ENCODE data around the gene HRAS. TPM values are rescaled to one million over a fixed set of nuclear protein-coding genes. Genes with fewer than 3 reads are reported as not detected.

Gene HRAS
- total and polyA plus RNA-seq, 10 of the 15 experiments (the other 5 are each of a cell fraction or from before 2014, with no cell fraction given) = 2.8 to 72.4 (median 31.7) TPM

- TF ChIP-seq FOS (IDR thresholded peaks at IDR 0.05; ENCODE audit: borderline replicate concordance, extremely low read depth, insufficient read length) = no peak
- peak; percentile 98 for TF ChIP-seq NR2C1 (IDR thresholded peaks at IDR 0.05)
- TF ChIP-seq SUPT20H (IDR thresholded peaks at IDR 0.05; ENCODE audit: borderline replicate concordance, control insufficient read depth, low read depth, low read length) = no peak
- no peak for TF ChIP-seq NRF1 (conservative IDR thresholded peaks at IDR 0.05; ENCODE audit: low read depth, low read length)
- peak; percentile 60 for TF ChIP-seq CREB1 (IDR thresholded peaks at IDR 0.05; ENCODE audit: low read depth)
- TF ChIP-seq BHLHE40 (IDR thresholded peaks at IDR 0.05; ENCODE audit: borderline replicate concordance in 1 of 2, low read depth in 2 of 2, low read length in 1 of 2) = peak; percentile 99
- TF ChIP-seq NKRF (conservative IDR thresholded peaks at IDR 0.05) = peak; percentile 91
- TF ChIP-seq MLLT1 (IDR thresholded peaks at IDR 0.05) = peak; percentile 95
- no peak for TF ChIP-seq NFYA (IDR thresholded peaks at IDR 0.05; ENCODE audit: borderline replicate concordance, low read depth, low read length)
- no peak for TF ChIP-seq IRF5 (IDR thresholded peaks at IDR 0.05; ENCODE audit: borderline replicate concordance)
- peak; percentile 88; the same call in 1 of the 2 replicates for TF ChIP-seq LARP7 (IDR thresholded peaks at IDR 0.05)
- TF ChIP-seq CEBPZ (IDR thresholded peaks at IDR 0.05; ENCODE audit: low read depth, low read length) = no peak
- peak; percentile 95 for TF ChIP-seq RELB (IDR thresholded peaks at IDR 0.05; ENCODE audit: low read depth)
- TF ChIP-seq CHD2 (IDR thresholded peaks at IDR 0.05; ENCODE audit: borderline replicate concordance, low read depth, low read length) = peak; percentile 72
- TF ChIP-seq E2F4 (IDR thresholded peaks at IDR 0.05; ENCODE audit: low read depth, low read length) = peak; percentile 84
- TF ChIP-seq POLR2A (IDR thresholded peaks at IDR 0.05; ENCODE audit: low read depth, low read length) = peak; percentile 89
- TF ChIP-seq SREBF2 (IDR thresholded peaks at IDR 0.05; ENCODE audit: low read length) = peak; percentile 50; the same call in 1 of the 2 replicates
- TF ChIP-seq ASH2L (IDR thresholded peaks at IDR 0.05; ENCODE audit: borderline replicate concordance, low read depth) = peak; percentile 80; the same call in 1 of the 2 replicates
Observed at GRCh38 chr11:575996-576768, 40.8 kb upstream of the HRAS start, which contains the start of gene PHRF1 (continued).
